Calu3 (cell line): ENCODE results near the gene PLEKHA5. TPM values are rescaled to one million over a fixed set of nuclear protein-coding genes. Genes with fewer than 3 reads are reported as not detected.

Source experiments
- BruUV-seq: library from RNA; stranded (reverse); fragments of 400-500 nt; replicated peaks from 2 replicates; lab custom pipeline; 2021; lab: Mats Ljungman, UMichigan
- CTCF ChIA-PET: fragments of 300-600 bp; sonication (Branson Sonifier 250); formaldehyde crosslinking; loops from one replicate; lab custom pipeline; 2022; ENCODE audit warnings: antibody characterized with exemption; lab: Charles Lee
- DNase-seq: peaks from one replicate; pipeline ENCODE4 v3.0.0; 2022
- H3K27ac Mint-ChIP-seq: one replicate; pipeline ENCODE4 v1.8.0; 2022; ENCODE audit warnings: mixed read lengths; ENCODE audit not compliant: unreplicated experiment
- H3K27me3 Mint-ChIP-seq: one replicate; pipeline ENCODE4 v1.8.0; 2022; ENCODE audit warnings: mixed read lengths; ENCODE audit not compliant: unreplicated experiment
- H3K36me3 Mint-ChIP-seq: one replicate; pipeline ENCODE4 v1.8.0; 2022; ENCODE audit warnings: mild to moderate bottlenecking, moderate library complexity, mixed read lengths; ENCODE audit not compliant: insufficient read depth, unreplicated experiment
- H3K4me1 Mint-ChIP-seq: one replicate; pipeline ENCODE4 v1.8.0; 2022; ENCODE audit warnings: mild to moderate bottlenecking, low read depth, mixed read lengths; ENCODE audit not compliant: unreplicated experiment
- H3K4me3 Mint-ChIP-seq: one replicate; pipeline ENCODE4 v1.8.0; 2022; ENCODE audit warnings: mild to moderate bottlenecking, low read depth, moderate library complexity, mixed read lengths; ENCODE audit not compliant: unreplicated experiment
- H3K9me3 Mint-ChIP-seq: one replicate; pipeline ENCODE4 v1.8.0; 2022; ENCODE audit warnings: low read depth, mixed read lengths; ENCODE audit not compliant: unreplicated experiment
- intact Hi-C: fragments of 100-400 bp; cut with micrococcal nuclease; formaldehyde crosslinking; loops from one replicate; pipeline ENCODE4 v1.10.0; 2022; ENCODE audit not compliant: unreplicated experiment
- total RNA-seq: library from RNA; stranded (reverse); gene quantifications from 2 replicates; pipeline ENCODE4 v1.2.3, GENCODE V29; 2022
- TF ChIP-seq, protein P1 (sequence below): fragments of 200-600 bp; IDR thresholded peaks from one replicate; pipeline ENCODE4 v1.8.0; 2022; ENCODE audit warnings: antibody characterized with exemption; ENCODE audit not compliant: unreplicated experiment

The PLEKHA5 gene
- total RNA-seq, 1 experiment from 2014 or later: 57.9 TPM

DNA sequence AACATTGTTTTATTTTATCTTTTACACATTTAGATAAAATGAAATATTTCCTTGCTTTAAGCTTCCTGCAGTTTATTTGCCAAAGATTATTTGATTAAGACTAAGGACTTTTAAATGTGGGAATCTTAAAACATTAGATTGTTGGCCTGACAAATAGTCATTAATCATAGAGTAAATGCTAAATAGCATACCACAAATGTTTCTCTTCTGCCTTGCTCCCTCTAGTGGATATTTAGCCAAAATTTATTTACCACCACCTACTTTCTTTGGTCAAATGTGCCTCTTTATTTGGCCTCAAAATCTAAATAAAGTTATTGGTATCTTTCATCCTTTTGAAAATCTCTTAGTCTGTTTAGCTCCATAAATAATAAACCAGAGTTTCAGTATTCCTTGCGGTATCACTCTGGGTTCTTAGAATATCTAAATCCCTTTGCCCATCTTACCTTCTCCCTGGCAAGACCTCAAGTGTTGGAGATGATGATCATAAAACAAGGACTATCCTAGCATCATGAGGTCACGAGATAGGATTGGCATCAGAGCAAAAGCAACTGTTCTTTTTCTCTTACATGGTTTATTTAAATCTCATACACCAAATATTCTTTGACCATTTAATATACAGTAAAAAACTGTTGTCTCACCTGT lies 159.2 kb downstream of the PLEKHA5 start:
- no peak for DNase-seq
- Mint-ChIP-seq H3K4me3 (no peak overlapping the region), H3K27ac (no peak overlapping the region), H3K9me3 (no peaks in the 10 kb centered on the region), H3K27me3 (no peaks in the 10 kb centered on the region), H3K4me1 (no peaks in the 10 kb centered on the region), H3K36me3 (peaks cover 12% of the 10 kb centered on the region)
- CTCF ChIA-PET: no interaction called here
- BruUV-seq: no TSS peak
- TF ChIP-seq, protein P1, sequence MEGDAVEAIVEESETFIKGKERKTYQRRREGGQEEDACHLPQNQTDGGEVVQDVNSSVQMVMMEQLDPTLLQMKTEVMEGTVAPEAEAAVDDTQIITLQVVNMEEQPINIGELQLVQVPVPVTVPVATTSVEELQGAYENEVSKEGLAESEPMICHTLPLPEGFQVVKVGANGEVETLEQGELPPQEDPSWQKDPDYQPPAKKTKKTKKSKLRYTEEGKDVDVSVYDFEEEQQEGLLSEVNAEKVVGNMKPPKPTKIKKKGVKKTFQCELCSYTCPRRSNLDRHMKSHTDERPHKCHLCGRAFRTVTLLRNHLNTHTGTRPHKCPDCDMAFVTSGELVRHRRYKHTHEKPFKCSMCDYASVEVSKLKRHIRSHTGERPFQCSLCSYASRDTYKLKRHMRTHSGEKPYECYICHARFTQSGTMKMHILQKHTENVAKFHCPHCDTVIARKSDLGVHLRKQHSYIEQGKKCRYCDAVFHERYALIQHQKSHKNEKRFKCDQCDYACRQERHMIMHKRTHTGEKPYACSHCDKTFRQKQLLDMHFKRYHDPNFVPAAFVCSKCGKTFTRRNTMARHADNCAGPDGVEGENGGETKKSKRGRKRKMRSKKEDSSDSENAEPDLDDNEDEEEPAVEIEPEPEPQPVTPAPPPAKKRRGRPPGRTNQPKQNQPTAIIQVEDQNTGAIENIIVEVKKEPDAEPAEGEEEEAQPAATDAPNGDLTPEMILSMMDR: no peak
- intact Hi-C loops: loop anchor here (5.0 kb wide), 1 partner anchor 426 kb away; no protein-coding TSS in a partner anchor

DNA sequence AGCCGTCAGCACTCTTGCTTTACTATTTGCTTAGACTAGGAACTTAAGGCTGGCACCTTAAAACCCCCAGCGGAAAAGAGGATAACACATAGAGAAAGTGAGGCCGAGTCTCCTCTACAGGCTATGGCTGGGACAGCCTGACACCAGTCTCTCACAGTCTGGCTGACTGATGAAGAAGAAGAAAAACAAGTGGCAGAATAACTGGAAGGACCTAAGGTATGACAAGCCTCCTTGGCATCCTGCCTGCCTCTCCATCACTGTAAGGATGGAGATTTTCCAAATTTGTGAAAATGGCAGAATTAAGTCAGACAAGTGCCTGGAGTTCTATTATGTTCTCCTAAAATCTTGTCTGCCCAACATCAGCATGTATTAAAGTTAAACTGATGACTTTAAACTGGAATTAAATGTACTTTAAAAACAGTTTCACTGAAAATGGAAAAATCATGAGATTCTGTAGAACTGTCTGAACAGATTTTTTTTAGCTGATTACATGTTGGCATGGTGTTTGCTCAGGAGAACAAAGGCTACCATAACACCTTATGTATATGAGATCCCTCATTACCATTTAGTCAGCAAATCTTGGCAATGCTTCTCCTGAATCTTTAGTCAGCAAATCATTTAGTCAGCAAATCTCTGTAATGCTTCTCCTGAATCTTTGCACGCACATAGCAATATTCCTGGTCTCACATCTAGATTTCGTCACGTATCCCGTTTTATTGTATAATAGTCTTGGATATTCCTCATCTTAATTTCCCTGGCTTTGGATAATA lies 169.5 kb downstream of the PLEKHA5 start:
- no peaks in the 10 kb centered on the region for H3K9me3 Mint-ChIP-seq

DNA sequence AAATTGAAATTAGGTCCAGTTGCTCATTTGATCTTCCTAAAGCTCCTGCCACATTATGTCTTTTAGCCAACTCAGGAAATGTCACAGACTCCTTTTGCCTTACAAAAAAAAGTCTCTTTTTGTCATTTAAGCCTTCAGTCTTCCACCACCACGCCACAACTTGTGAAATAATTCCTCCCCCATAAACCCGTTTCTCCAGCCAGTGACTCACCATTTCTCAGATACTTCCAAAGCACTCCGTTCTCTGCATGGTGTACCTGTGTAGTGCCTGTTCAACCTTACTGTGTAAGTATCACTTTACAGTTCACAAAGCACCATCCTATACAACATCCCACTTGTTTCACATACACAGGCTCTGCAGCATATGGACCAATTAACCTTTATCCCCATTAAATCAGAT lies 170.2 kb downstream of the PLEKHA5 start:
- H3K4me3 Mint-ChIP-seq: no peak overlapping the region
- intact Hi-C loops: no loop called here
- peaks cover 10% of the 10 kb centered on the region for H3K4me1 Mint-ChIP-seq
- H3K27ac Mint-ChIP-seq: peak overlapping the region; percentile 59
- peak; percentile 59 for DNase-seq
- peaks cover 6% of the 10 kb centered on the region for H3K36me3 Mint-ChIP-seq
- TF ChIP-seq, protein P1: no peak
- CTCF ChIA-PET: no interaction called here
- no peaks in the 10 kb centered on the region for H3K27me3 Mint-ChIP-seq
- no peaks in the 10 kb centered on the region for H3K9me3 Mint-ChIP-seq
- no TSS peak for BruUV-seq

More for the DNA sequence above, 169.5 kb downstream of the PLEKHA5 start:
- H3K27ac Mint-ChIP-seq: no peak overlapping the region
- CTCF ChIA-PET: no interaction called here
- peaks cover 10% of the 10 kb centered on the region for H3K4me1 Mint-ChIP-seq
- peaks cover 6% of the 10 kb centered on the region for H3K36me3 Mint-ChIP-seq
- intact Hi-C loops: no loop called here
- TF ChIP-seq, protein P1: no peak
- no peaks in the 10 kb centered on the region for H3K27me3 Mint-ChIP-seq
- H3K4me3 Mint-ChIP-seq: no peak overlapping the region
- no peak for DNase-seq
- no TSS peak for BruUV-seq

DNA sequence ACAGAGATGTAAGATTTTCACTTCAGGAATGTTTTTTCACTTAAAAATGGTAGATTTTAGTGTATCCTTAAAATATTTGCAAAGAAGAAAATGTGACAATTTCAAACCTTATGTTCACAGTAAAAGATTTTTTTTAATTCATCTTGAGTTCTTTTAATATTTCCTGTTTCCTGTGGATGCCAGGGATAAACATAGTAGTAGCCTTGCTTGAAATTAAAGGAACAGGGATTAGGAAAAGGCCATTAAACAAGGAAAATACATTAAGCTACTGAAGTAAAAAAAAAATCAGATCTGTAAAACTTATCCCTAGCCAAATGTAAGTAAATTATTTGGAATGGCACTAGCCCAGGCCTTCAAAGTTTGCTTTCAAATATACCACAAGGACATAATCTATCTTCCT lies 171.7 kb downstream of the PLEKHA5 start:
- Mint-ChIP-seq H3K4me3 (no peak overlapping the region), H3K9me3 (no peaks in the 10 kb centered on the region), H3K27ac (no peak overlapping the region), H3K27me3 (no peaks in the 10 kb centered on the region), H3K36me3 (peaks cover 12% of the 10 kb centered on the region), H3K4me1 (peaks cover 10% of the 10 kb centered on the region)
- CTCF ChIA-PET: interaction anchor here (0.7 kb wide), 1 partner anchor 577 kb away, joined by 3 read pairs; no protein-coding TSS in a partner anchor
- intact Hi-C loops: no loop called here
- no TSS peak for BruUV-seq
- no peak for DNase-seq
- TF ChIP-seq, protein P1: no peak
